GM18858 (cell line): ENCODE measurements around the gene DVL1.

Experiments
- ATAC-seq: cut with Tn5 transposase; IDR thresholded peaks from one replicate; pipeline ENCODE4 v1.9.1; 2021; ENCODE audit not compliant: unreplicated experiment

The DVL1 gene

DNA sequence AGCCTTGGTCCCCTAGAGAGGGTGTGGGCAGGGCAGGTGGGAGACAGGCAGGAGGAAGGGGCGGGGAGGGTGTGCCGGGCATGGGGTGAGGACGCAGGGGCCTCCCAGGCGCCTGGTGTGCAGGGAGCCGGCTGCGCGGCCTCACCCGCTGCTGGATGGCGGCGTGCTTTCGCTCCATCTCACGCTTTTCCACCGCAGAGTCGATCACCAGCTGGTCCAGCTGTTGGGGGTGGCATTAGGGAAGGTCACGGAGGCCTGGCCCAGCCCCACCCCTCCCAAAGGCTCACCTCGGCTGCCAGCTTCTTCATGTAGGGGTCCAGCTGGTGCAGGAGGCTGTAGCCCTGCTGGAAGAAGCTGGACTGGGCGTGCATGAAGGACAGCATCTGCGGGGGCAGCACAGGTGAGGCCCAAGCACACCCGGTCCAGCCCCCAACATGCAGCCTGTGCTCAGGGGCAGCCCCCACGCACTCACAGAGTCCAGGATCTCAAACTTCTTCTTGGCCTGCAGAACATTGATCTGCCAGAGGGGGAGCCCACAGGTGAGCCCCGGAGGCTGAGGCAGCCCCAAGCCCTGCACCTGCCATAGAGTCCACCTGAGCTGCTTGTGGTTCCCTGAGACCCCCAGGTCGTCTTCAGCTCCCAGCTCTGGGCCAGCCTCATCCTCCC is 49.4 kb downstream of the DVL1 start:
- ATAC-seq: no peak

DNA sequence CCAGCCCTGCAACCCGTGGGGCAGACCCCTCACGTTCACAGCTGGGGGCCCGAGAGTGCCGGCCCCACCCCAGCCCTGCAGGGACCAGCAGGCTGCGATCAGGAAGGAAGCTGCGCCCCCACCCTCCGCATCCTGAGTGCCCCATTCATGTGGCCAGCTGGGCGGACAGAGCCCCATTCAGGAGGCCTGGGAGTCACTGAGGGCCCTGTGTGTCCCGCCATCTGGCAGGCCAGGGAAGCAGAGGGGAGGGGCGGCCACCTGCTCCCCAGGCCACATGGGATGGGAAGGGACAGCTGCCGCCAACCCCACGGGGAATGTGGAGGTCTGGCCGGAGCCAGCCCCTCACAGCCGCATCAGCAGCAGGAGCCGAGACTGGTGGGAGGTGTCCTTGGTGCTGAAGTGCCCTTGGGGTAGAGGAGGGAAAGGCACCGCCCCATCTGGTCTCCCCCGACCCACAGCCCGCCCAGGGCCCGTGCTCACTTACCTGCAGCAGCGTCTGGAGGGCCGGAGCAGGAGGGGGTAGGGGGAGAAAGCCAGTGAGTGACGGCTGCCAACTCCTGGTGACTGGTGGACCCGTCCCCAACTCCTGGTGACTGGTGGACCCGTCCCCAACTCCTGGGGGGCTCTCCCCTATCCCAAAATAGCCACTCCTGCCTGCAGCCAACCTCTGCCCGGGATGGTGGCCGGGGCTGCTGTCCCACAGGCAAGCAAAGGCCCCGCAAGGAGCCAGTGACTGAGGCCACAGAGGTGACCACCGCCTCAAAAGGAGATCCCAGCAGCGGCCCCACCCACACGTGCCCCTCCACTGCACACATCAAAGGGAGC is 50.1 kb downstream of the DVL1 start:
- no peak for ATAC-seq

DNA sequence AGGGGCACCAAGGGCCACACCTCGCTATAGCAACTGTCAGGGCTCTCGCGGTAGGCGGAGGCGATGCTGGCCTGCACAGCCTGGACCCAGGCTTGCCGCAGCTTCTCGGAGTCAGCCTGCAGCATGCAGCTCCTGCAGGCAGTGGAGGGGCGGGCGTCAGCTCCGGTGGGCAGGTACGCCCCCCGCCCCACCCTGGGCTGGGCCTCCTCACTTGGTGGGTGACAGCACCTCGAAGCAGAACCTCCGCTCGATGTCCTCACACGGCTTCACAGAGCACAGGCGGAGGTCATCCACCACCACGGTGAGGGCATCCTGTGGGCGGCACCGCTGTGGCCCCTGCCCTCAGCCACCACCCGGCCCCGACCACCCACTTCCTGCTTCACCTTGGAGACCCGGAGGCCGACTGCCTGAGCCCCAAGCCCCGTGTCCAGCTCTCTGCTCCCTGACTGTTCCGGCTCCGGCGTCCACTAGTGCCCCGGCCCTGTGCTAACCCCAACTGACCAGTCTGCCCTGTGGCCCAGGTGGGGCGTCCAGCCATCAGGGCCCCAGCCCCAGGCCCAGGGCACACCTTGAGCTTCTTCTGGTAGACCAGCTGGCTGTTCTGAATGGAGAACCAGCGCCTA is 51.3 kb downstream of the DVL1 start:
- no peak for ATAC-seq

GRCh38 chr1:1296070-1297061 is 52.9 kb downstream of the DVL1 start:
- no peak for ATAC-seq

- ATAC-seq: no peak
Measured at GRCh38 chr1:1295154-1295923, 53.9 kb downstream of the DVL1 start.

DNA sequence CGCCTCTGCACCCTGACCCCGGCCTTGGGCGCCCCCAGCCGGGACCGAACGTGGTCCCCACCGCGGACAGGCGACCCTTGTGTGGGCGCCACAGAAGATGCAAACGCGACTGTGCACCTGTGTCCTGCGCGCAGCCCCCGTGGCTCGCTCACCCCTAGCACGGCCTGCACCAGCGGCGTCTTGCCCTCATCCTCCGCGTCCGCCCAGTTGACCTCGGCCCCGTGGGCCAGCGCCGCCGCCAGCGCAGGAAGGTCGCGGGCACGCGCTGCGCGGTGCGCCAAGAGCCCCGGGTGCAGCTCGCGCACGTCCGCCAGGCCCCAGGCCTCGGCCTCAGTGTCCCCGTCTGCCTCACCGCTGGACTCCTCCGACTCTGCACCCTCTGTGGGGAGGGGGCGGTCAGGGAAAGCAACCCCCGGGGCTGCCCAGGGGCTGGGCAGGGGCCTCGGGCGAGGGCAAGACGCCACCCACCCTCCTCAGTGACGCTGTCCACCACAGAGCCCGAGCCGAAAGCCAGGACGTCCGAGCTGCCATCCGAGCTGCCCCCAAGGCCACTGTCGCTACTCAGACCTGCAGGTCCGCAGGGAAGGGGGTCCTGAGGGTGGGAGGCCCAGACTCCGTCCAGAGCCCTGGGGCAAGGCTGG is 54.8 kb downstream of the DVL1 start:
- ATAC-seq: no peak

DNA sequence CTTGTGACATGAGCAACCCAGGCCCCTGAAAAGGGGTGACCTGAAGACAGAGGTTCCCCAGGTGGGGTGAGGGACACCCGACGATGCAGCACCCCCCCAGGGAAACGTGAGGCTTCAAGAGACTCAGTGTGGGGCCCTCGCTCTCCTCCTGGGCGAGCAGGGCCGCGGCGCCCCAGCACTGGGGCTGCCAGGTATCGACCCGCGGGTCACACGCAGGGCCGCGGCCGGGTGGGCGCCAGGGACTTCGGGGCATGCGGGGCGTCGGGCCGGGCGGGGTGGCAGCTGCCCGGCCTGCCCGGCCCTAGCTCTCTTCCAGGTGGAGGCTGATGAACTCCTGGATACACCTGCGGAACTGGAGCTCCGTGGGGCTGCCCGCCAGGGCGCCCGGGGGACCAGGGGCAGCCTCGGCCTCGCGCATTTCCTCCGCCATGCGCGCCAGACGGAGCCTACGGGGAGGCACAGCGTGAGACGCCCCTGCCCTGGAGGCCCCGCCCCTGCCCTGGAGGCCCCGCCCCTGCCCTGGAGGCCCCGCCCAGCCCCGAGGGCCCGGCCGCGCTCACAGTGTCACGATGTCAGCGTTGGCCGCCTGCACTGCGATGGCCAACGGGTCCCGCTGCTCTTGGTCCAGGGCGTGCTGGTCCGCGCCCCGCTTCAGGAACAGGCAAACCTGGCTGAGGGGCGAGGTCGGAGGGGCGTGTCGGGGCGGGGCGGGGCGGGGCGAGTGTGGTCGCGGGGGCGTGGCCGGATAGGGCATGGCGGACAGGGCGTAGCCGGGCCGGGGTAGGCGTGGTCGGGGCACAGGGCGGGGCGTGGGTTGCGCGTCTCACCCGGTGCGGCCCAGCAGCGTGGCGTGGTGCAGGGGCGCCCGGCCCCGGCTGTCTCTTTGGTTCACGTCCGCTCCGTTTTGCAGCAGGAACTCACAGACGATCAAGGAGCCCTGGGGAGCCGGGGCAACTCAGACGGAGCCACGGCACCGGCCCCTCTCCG is 55.7 kb downstream of the DVL1 start:
- ATAC-seq: no peak

GRCh38 chr1:1292851-1293250 is 56.4 kb downstream of the DVL1 start:
- ATAC-seq: no peak

- no peak for ATAC-seq
Measured at GRCh38 chr1:1292442-1292779, 56.8 kb downstream of the DVL1 start.

DNA sequence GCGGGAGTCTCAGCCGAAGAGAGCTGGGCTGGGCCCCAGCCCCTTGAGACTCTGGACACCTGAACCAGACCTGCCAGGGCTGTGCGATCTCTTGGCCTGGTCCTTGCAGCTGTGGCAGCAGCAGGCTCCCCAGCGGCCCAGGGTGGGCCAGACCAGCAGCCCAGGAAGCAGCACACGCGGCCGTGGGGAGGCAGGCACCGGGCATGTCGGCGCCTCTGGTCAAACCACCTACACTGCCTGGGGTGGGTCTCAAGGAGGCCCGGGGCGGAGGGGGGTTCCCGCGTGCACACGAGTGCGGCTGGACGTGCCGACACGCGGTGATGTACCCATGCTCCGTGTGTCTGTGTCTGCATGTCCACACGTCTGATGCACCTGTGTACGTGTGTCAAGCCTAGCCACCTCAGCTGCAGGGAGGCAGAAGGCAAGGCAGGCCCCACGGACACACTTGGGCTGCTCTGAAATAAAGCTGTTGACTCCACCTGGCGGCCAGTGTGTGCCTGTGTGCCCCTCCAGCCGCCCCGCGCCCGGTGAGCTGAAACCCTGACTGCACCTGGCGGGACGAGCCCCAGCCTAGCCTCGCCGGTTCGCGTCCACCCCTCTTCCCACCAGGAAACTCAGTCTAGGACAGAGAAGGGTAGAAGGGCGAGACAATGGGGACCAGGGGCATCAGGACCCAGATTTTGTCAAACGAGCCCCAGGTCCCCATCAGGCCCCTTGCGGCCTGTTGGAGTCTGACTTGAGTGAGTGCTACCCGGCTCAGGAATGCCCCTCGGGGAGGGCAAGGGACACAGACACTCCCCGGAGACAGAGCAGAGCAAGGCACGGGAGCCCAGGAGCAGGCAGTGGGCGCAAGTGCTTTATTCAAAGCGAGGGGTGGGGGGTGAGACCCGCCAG is 57.4 kb downstream of the DVL1 start:
- ATAC-seq: no peak

DNA sequence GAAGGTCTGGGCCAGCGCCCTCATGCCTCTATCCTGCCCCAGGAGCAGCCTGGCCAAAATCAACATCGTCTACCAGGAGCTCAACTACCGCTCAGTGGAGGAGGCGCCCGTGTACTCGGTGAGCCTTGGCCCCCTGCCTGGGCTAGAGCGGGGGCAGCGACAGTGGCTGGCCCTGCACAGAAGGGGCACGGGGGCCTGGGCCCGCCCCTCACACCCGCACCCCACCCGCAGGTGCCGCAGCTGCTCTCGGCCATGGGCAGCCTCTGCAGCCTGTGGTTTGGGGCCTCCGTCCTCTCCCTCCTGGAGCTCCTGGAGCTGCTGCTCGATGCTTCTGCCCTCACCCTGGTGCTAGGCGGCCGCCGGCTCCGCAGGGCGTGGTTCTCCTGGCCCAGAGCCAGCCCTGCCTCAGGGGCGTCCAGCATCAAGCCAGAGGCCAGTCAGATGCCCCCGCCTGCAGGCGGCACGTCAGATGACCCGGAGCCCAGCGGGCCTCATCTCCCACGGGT is 58.1 kb downstream of the DVL1 start:
- ATAC-seq: no peak

DNA sequence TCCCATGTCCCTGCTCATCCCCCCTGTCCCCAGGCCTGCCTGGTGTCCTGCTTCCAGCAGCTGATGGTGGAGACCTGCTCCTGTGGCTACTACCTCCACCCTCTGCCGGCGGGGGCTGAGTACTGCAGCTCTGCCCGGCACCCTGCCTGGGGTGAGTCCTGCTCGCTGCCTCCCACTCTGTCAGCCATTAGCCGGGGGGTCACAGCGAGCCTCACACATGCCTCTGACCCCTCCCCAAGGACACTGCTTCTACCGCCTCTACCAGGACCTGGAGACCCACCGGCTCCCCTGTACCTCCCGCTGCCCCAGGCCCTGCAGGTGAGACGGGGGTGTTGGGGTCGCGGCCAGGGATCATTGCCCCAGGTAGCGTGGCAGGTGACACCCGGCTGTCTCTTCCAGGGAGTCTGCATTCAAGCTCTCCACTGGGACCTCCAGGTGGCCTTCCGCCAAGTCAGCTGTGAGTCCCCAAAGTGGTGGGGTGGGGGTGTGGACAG is 58.9 kb downstream of the DVL1 start:
- no peak for ATAC-seq

DNA sequence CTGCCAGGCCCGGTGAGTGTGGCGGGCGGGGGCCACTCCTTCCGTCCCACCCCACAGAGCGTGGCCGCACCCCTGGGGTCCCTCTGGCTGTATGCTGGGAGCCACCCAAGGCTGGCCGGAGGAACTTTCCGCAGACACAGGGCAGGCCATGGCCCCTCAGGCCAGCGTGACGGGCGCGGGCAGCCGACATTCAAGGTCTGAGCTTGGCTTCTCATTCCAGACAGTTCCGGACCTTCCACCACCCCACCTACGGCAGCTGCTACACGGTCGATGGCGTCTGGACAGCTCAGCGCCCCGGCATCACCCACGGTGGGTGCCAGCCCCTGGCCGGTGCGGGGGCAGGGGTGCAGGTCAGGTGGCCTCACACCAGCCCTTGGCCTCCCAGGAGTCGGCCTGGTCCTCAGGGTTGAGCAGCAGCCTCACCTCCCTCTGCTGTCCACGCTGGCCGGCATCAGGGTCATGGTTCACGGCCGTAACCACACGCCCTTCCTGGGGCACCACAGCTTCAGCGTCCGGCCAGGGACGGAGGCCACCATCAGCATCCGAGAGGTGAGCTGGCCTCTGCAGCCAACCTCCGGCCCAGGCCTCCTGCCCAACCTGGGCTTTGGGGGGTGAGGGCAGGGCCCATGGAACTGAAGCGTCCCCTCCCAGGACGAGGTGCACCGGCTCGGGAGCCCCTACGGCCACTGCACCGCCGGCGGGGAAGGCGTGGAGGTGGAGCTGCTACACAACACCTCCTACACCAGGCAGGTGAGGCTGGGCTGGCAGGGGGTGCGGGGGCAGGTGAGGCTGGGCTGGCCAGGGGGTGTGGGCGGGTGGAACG is 61.7 kb downstream of the DVL1 start:
- ATAC-seq: no peak

DNA sequence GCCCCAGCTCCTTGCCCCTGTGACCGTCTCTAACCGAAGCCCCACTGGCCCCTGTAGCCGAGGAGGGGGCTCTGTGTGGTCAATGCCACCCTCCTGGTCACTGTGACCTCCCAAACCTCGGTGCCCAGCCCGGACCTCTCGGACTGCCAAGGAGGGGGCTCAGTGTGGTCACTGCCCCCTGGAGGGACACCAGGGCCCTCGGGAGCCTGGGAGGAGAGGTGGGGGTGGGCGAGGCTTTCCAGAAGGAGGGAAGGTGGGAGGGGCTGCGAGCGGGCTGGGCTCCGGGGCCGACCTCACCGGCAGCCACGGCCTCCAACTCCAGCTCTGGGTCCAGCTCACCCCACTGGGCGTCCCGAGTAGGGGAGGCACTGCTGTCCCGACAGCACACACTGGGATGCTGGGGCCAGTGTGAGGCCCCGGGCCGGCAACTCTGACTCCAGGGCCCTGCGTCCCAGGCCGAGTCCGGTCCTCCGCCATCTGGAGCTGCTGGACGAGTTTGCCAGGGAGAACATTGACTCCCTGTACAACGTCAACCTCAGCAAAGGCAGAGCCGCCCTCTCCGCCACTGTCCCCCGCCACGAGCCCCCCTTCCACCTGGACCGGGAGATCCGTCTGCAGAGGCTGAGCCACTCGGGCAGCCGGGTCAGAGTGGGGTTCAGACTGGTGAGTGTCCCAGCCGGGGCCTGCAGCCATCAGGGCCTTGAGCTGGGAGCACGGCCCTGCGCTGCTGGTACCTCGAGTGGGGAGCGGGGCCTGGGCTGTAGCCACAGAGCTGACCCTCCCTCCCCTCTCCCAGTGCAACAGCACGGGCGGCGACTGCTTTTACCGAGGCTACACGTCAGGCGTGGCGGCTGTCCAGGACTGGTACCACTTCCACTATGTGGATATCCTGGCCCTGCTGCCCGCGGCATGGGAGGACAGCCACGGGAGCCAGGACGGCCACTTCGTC is 62.6 kb downstream of the DVL1 start:
- no peak for ATAC-seq

DNA sequence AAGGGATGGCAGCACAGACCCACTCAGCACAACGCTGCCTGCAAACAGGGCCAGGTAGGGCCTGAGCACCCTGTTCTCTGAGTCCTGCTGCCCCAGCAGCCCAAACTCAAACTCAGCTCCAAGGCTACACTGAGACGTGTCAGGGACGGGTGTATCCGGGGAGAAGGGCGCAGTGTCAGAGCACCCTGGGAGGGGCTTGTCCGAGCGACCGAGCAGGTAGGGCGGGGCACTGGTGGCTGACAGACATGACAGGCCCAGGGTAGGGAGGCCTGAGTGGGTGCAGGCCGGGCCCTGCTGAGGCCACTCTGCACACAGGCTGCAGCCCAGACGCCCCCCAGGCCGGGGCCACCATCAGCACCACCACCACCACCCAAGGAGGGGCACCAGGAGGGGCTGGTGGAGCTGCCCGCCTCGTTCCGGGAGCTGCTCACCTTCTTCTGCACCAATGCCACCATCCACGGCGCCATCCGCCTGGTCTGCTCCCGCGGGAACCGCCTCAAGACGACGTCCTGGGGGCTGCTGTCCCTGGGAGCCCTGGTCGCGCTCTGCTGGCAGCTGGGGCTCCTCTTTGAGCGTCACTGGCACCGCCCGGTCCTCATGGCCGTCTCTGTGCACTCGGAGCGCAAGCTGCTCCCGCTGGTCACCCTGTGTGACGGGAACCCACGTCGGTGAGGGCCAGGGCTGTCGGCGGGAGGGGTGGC is 63.5 kb downstream of the DVL1 start:
- ATAC-seq: no peak
